GM19452 (cell line): Measurements from ENCODE around the gene CCM2.
A peak's percentile ranks its signal among the peaks of the same experiment; 100 is the strongest.
"Not testable (repeated sequence)": the region's sequence is repeated elsewhere in the genome, so short reads cannot be mapped to it uniquely, and the experiment has no call there.

ENCODE experiments used
- ATAC-seq: cut with Tn5 transposase; IDR thresholded peaks from one replicate; pipeline ENCODE4 v1.9.1; 2021; ENCODE audit not compliant: unreplicated experiment

CCM2 gene

DNA sequence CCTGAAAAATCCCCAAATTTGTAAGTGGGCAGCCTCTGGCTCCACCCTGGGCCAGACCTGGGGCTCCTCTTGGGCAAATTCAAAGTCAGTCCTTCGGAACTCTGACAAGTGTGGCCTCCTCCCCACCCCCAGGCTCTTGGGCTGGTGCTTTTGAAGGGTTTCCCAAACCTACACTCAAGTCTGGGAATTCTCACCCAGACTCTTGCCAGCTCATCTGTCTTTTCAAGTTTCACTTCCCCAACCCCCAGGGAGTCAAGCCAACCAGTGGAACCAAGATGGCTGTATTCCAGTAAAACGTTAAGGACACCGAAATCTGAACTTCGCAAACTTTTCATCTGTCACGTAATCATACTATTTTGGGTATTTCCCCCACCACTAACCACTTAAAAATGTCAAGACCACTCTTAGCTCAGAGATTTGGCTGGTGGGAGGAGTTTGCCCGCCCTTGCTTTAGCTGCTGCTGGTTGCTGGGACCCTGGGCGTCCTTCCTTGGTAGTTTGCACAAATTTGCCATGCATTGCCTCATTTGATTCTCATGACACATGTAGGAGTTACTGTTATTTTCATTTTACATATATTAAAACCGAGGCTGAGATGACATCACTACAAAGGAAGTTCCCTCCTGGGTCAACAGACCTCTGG lies 19.5 kb upstream of the CCM2 start:
- peak; percentile 50 for ATAC-seq

DNA sequence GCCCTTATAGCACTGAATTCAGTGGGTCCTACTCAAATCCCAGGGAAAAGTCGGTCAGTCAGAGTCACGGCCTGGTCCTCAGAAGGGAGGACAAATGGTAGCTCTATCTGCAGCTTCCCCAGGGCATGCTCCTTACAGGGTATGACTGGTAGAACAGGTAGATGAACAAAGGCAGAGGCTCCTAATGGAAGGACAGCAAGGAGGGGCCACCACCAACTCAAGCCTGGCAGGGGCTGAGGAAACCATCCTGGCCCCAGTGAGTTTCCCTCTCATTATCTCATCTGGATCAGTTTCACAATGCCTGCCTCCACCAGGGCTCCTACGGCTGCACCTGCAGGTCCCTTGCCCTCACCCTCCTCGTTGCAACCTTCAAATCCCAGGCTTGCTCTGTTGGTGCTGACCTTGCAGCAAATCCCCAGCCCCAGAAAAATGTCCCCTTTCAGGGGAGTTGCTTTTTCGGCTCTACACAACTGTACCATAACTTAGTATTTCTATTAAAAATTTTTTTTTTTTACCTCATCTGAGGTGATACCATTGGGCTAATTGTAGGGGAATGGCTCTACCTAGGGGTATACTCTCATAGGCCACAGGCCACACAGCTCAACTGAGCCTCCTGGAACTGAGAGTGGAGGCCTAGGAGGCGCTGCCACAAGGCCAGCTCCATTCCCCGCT lies 18.8 kb upstream of the CCM2 start:
- ATAC-seq, result no peak

DNA sequence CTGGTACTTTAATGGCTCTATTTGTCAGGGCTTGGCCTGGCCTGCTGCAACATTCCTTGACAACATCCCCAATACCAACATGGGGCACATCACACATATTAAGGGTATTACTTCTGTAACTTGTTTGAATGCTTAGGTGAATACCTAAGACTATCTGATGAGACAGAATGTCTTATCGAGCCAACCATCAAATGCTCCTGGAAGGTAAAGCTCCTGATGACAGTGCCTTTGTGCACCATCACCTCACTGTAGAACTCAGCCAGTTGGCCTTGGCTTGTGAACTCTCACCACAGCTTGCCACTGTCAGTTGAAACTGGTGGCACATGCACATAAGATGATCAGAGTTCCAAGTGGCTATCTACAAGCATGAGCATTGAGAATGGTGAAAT lies 17.5 kb upstream of the CCM2 start:
- ATAC-seq, result no peak

DNA sequence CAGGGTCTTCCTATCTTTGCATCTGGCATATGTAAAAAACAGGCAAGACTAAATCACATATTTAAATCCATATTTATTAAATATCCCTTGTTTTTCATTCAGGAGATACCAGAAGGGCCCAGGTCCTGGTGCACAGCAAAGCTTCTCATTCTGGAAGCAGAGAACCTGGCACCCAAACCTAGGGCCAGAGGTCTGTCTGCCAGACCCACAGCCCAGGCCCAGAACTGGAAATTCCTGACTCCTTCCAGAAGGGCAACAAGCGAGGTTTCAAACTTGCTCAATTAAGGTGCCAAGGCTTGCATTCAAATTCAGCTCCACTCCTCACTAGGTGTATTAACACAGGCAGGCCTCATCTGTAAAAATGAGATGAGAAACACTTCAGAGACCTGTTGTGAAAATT lies 17.0 kb upstream of the CCM2 start:
- ATAC-seq, result no peak

DNA sequence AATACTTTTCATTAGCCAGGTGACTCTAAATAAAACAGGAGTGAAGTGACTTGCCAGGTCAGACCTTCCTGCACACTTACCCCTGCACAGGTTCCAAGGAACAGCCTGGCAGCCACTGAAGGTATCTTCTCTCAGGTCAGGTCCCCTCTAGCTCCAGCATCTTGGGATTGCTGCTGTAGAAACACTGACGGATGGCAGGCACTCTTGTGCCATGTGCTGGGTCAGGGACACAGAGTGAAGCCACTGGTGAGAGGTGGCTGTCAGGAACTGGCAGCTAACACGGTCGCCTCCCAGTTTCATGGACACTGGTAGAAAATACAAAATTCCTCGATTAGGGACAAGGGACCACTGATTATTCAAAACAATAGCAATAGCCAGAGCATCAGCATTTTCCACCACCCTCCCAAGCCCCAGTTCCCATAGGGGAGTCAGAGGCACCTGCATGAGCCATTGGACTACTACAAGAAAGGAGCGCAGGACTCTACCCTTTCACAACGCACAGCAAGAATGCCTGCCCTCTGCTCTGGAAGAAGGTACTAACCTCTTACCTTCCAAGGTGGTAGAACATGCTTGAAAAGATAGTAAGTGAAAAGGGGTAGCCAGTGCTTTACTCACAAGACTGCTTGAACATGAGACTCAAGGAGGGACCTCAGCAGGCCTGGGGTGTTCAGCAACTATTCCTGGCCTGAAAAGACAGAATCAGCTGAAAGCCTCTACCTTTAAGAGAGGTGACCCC lies 16.1 kb upstream of the CCM2 start:
- no peak for ATAC-seq

DNA sequence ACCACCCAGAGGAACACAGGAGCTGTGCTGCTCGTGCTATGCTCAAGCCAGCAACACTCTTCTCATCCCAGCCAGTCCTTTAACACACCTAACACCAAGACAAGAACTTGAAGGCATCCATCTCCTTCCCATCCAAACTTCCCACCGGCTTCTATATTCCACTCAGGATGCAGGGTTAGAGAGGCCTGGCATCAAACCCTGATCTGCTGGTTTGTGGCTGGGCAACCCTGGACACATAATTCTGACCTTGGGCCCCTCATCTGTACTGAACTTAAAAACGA lies 15.6 kb upstream of the CCM2 start:
- ATAC-seq, result no peak

DNA sequence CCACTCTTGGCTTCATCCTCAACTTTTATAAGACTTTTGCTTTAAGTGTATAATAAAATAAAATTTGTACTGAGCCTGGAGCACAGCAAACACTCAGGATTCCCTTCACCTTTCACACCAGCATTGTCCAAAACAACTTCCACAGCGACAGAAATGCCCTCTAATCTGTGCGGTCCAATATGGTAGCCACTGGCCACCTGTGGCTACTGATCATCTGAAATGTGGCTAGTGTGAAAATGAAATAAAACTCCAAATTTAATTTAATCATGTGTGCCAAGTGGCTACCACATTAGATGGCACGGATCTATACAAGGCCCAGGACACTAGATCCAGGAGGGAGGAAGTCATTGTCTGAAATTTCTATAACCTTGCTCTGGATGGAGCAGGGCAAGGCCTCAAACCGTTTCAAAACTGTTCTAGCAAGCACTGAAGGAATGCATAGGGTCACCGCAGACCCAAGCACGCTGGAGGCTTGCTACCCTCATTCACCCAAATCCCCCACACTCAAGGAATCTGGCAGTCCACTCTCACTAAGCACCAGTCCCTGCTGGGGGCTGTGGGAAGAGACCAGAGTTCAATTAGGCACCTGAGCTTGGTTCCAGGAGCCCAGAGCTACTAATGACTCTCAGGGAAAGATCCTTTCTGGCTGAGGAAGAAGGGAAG lies 14.8 kb upstream of the CCM2 start:
- no peak for ATAC-seq

DNA sequence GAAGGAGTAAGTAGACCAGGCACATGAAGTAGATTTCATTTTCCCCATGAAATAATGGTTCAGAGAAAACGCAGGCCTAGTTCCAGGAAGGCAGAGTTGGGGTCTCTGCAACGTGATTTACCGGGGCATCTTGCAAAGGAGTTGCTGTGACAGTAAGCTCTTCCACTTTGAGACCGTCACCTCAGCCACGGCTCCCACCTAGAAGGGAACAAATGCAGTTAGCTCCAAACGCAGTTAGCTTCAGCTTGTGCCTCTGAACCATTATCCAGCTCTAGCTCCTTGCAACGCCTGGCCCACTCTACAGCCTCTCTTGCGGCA lies 14.1 kb upstream of the CCM2 start:
- ATAC-seq, result no peak

DNA sequence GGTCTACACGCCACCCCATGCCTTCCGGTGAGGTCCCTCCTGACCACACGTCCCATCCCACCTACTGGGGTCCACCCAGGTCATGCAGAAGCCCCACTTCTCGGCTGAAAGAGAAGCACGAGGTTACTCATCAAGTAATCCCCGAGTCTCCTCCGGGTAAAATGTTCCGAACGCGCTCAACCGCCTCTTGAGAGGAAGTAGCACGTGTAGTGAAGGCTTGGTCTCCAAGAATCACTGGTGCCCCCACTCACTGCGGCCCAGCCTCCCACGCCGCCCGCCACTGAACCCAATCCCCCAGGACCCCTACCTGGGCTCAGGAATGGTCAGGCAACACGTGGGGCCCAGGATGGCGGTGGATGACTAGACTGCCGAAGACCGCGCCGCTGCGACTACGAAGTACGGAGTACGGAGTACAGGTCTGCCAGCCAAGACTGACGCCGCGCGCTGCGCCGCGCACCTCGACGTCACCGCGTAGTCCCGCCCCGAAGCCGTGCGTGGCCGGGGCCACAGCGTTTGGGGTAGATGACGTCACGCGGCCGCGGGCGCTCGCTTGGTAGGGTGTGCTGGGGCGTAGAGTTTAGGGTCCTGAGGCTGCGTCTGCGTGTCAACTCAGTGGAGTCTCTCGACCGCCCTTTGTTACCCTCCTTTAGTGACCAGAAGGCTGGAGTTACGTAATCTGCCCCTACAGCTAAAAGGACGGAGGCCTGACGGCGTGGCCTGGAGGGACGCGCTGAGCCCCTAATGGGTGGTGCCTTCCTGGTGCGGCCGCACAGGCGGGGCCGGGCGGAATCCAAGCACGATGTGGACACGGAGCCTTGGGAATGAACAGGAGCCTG lies 13.6 kb upstream of the CCM2 start:
- peak; percentile 96 for ATAC-seq

DNA sequence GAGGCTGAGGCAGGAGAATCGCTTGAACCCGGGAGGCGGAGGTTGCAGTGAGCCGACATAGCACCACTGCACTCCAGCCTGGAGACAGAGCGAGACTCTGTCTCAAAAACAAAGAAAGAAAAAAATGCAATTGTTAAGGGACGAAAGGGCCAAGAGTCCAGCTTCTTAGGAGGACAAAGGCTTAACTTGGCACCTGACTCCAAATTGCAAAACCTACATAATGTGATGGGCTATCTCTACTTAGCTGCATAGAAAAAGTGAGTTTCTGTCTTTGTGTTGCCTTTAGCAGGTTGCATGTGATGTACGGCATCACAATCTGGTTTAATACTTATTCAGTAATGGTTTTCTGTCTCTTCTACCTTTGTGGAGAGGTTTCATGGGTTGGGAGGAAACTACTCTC lies 12.5 kb upstream of the CCM2 start:
- no peak for ATAC-seq

DNA sequence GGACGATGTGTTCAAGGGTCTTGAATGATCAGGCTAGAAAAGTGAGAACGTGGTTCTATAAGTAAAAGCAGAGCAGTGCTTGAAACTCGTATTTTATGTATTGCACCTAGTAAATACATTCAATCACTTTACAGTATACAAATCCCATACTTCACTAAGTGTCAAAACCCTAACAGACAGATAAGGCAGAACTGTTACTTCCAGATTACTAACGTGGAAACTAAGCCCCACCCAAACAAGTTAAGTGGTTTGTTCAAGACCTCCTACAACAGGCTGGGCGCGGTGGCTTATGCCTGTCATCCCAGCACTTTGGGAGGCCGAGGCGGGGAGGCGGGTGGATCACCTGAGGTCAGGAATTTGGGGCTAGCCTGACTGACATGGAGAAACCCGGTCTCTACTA lies 12.0 kb upstream of the CCM2 start:
- ATAC-seq, result no peak

DNA sequence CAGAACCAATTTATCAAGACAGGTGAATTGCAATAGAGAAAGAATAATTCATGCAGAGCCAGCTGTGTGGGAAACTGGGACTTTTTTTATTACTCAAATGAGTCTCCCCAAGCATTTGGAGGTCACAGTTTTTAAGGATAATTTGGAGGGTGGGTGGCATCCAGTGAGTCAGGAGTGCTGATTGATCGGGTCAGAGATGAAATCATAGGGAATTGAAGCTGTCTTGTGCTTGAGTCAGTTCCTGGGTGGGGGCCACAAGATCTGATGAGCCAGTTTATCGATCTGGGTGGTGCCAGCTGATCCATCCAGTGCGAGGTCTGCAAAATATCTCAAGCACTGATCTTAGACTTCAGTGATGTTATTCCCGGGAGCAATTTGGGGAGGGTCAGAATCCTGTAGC lies 11.3 kb upstream of the CCM2 start:
- ATAC-seq, result no peak

DNA sequence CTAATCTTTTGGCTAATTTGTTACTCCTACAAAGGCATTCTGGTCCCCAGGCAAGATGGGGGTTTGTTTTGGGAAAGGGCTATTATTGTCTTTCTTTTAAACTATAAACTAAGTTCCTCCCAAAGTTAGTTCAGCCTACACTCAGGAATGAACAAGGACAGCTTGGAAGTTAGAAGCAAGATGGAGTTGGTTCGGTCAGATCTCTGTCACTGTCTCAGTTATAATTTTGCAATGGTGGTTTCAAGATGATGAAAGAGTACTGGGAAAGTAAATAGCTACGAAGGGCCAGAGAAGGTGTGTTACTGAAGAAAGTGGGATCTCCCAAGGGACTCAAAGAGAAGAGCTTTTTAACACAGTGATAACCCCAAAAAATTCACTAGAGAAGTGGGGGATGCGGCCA lies 10.9 kb upstream of the CCM2 start:
- no peak for ATAC-seq

DNA sequence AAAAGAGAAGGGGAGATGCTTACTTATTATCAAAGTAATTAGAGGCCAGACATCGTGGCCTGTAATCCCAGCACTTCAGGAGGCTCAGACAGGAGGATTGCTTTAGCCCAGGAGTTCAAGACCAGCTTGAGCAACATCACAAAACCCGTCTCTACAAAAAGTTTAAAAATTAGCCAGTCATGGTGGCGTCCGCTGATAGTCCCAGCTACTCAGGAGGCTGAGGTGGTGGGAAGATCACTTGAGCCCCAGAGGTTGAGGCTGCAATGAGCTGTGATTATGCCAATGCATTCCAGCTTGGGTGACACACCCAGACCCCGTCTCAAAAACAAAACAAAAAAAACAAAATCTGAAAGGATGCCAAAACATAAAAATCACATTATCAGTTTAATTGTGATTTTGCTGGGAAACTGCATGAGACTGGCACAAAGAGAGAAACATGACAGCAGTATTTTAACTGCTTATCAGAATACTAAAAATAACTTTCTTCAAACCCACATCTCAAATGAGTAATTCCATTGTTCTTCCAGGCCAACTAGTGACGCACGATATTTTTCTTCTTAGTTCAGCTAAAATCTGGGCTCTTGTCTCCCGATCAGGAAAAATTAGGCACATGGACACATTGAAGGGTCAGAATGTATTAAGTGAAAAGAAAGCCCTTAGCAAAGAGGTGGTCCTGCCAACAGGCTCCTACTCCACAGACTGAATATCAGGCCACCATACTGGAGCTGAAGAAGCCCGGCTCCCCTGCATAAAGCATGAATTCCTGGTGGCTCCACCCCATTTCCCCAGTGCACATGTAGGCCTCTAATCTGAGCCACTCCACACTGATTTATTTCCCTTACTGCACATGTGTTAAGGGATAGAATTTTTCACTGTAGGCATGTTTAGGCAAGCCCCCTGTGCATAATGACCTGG lies 9.6 kb upstream of the CCM2 start:
- ATAC-seq, result no peak

DNA sequence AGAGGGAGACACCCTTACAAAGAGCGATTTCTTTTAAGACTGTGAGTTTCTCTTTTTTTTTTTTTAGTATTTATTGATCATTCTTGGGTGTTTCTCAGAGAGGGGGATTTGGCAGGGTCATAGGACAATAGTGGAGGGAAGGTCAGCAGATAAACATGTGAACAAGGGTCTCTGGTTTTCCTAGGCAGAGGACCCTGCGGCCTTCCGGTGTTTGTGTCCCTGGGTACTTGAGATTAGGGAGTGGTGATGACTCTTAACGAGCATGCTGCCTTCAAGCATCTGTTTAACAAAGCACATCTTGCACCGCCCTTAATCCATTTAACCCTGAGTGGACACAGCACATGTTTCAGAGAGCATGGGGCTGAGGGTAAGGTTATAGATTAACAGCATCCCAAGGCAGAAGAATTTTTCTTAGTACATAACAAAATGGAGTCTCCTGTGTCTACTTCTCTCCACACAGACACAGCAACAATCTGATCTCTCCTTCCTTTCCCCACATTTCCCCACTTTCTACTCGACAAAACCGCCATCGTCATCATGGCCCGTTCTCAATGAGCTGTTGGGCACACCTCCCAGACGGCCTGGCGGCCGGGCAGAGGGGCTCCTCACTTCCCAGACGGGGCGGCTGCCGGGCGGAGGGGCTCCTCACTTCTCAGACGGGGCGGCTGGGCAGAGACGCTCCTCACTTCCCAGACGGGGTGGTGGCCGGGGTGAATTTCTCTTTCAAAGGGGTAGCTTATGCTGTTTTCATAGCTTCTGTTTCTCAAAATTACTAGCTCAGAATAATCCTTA lies 7.8 kb upstream of the CCM2 start:
- ATAC-seq, result not testable (repeated sequence)

DNA sequence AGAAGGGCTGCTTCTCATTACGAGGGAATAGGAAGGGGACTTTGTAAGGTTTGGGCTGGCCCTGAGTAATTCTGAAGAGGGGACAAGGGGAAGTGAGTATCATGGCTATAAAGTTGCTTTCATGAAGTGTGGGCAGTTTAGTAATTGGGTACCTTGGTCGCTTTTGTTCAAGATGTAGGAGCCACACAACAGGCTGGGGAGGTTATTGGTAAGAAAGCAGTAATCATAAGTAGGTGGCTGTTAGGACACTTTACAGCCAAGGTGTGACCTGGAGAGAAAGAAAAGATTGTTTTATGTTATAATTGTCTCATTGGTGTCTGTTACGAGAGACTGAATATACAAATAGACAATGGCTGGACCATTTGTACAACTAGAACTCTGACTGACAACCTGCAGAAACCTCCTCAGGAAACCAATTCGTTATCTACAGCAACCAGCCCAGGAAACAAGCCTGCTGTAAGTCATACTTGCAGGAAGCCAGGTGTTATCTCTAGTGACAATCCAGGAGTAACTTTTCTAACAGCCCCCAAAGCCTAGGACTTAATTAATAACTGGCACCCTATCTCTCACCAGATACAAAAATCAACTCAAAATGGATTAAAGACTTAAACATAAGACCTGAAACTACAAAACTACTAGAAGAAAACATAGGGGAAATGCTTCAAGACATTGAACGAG lies 5.0 kb upstream of the CCM2 start:
- ATAC-seq, result no peak

DNA sequence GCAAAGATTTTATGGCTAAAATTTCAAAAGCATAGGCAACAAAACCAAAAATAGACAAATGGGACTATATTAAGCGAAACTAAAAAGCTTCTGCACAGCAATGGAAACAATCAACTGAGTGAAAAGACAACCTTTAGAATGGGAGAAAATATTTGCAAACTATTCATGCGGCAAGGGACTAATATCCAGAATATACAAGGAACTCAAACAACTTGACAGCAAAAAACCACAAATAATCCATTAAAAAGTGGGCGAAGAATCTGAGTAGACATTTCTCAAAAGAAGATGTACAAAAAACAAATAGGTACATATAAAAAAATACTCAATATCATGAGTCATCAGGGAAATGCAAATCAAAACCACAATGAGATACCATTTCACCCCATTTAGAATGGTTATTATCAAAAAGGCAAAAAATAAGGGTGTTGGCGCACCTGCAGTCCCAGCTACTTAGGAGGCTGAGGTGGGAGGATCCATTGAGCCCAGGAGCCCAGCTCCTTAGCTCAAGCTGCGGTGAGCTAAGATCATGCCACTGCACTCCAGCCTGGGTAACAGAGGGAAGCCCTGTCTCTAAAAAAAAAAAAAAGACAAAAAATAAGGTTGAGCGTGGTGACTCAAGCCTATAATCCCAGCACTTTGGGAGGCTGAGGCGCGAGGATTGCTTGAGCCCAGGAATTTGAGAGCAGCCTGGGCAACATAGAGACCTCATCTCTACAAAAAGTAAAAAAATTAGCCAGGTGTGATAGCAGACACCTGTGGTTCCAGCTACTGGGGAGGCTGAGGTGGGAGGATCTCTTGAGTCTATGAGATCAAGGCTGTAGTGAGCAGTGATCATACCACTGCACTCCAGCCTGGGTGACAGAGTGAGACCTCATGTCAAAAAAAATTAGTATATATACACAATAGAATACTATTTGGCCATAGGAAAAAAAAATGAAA lies 4.2 kb upstream of the CCM2 start:
- ATAC-seq, result no peak
